Liver (tissue), 9 donors: ENCODE measurements around the gene MRPL27. TPM values are rescaled to one million over a fixed set of nuclear protein-coding genes. Genes with fewer than 3 reads are reported as not detected.

Experiments
- DNase-seq: peaks from one replicate; pipeline ENCODE4 v3.0.0-alpha.2; 2017; ENCODE audit warnings: low spot score
- H3K27ac ChIP-seq, 2 donors: one replicate each; pipeline ENCODE4 v1.7.0; 2013; ENCODE audit warnings: inconsistent platforms in 2 of 2, low read length in 2 of 2, control low read depth in 1 of 2, low read depth in 1 of 2, mild to moderate bottlenecking in 1 of 2
- H3K27me3 ChIP-seq, 4 donors: one replicate each; pipeline versions ENCODE4 v1.6.1 to v1.7.0; 2013; ENCODE audit warnings: low read length in 3 of 4, inconsistent platforms in 1 of 4, mild to moderate bottlenecking in 1 of 4, moderate library complexity in 1 of 4; ENCODE audit not compliant: control insufficient read depth in 4 of 4, insufficient read depth in 4 of 4
- H3K36me3 ChIP-seq, 4 donors: one replicate each; pipeline versions ENCODE4 v1.6.1 to v1.7.0; 2013; ENCODE audit warnings: low read length in 3 of 4, mild to moderate bottlenecking in 3 of 4, low read depth in 1 of 4, moderate library complexity in 1 of 4; ENCODE audit not compliant: control insufficient read depth in 4 of 4, insufficient read depth in 3 of 4
- H3K4me1 ChIP-seq, 4 donors: one replicate each; pipeline versions ENCODE4 v1.6.1 to v1.7.0; 2013; ENCODE audit warnings: low read length in 3 of 4, mild to moderate bottlenecking in 3 of 4, moderate library complexity in 1 of 4; ENCODE audit not compliant: control insufficient read depth in 4 of 4, insufficient read depth in 4 of 4
- H3K4me3 ChIP-seq, 3 donors: one replicate each; pipeline versions ENCODE4 v1.6.1 to v1.7.0; 2013; ENCODE audit warnings: low read length in 3 of 3, control low read depth in 1 of 3, low read depth in 1 of 3, mild to moderate bottlenecking in 1 of 3
- H3K9ac ChIP-seq, 2 donors: one replicate each; pipeline ENCODE4 v1.7.0; 2013; ENCODE audit warnings: low read length in 2 of 2, mild to moderate bottlenecking in 2 of 2, moderate library complexity in 2 of 2, control low read depth in 1 of 2, low read depth in 1 of 2
- H3K9me3 ChIP-seq, 4 donors: one replicate each; pipeline versions ENCODE4 v1.6.1 to v1.7.0; 2013; ENCODE audit warnings: low read length in 3 of 4; ENCODE audit not compliant: control insufficient read depth in 4 of 4
- ATF3 ChIP-seq: IDR thresholded peaks from 2 replicates; pipeline ENCODE4 v1.6.1; 2016; ENCODE audit warnings: antibody characterized with exemption
- EGR1 ChIP-seq, 2 donors: IDR thresholded peaks; 2 replicates each; pipeline ENCODE4 v1.6.1; 2016 to 2018; ENCODE audit warnings: antibody characterized with exemption in 2 of 2, low read depth in 2 of 2
- FOXA2 ChIP-seq: IDR thresholded peaks from 2 replicates; pipeline ENCODE4 v1.6.1; 2016; ENCODE audit warnings: antibody characterized with exemption
- GABPA ChIP-seq, 2 donors: IDR thresholded peaks in 1 of 2; conservative IDR thresholded peaks in 1 of 2; 2 replicates each; pipeline ENCODE4 v1.6.1; 2016; ENCODE audit warnings: antibody characterized with exemption in 2 of 2, mild to moderate bottlenecking in 1 of 2, moderate library complexity in 1 of 2
- HNF4G ChIP-seq: IDR thresholded peaks from 2 replicates; pipeline ENCODE4 v1.6.1; 2016; ENCODE audit warnings: antibody characterized with exemption
- JUND ChIP-seq, 2 donors: IDR thresholded peaks; 2 replicates each; pipeline ENCODE4 v1.6.1; 2016; ENCODE audit warnings: antibody characterized with exemption in 2 of 2
- MAX ChIP-seq: IDR thresholded peaks from 2 replicates; pipeline ENCODE4 v1.6.1; 2016; ENCODE audit warnings: antibody characterized with exemption
- RAD21 ChIP-seq, 2 donors: IDR thresholded peaks; 2 replicates each; pipeline ENCODE4 v1.6.1; 2016; ENCODE audit warnings: antibody characterized with exemption in 2 of 2, mild to moderate bottlenecking in 2 of 2
- SP1 ChIP-seq: IDR thresholded peaks from 2 replicates; pipeline ENCODE4 v1.6.1; 2018; ENCODE audit warnings: antibody characterized with exemption, mild to moderate bottlenecking
- ZBTB33 ChIP-seq: IDR thresholded peaks from 2 replicates; pipeline ENCODE4 v1.6.1; 2016; ENCODE audit warnings: antibody characterized with exemption
- WGBS: extraction: QIAGEN DNeasy Blood & Tissue Kit; methylation state at CpG from one replicate; pipeline ENCODE4 v1.1.7; 2013; 5-methylcytosine and 5-hydroxymethylcytosine counted together
- polyA plus RNA-seq, 2 donors: library from polyadenylated mRNA; stranded (reverse) in 1 of 2; unstranded in 1 of 2; fragments of 200-250 nt in 1 of 2; fragments of >200 nt in 1 of 2; fragmentation: Nextera tagmentation in 1 of 2; extraction: Ambion mirVana in 1 of 2; gene quantifications; one replicate each; pipeline versions ENCODE4 v1.2.1 to v1.2.3, GENCODE V29; 2013 to 2015
- total RNA-seq, 2 donors: library from RNA; depleted of rRNA; stranded (reverse); fragments of >200 nt; gene quantifications; one replicate each; pipeline ENCODE4 v1.2.3, GENCODE V29; 2014
- donor health status: healthy.
- donor health status: healthy.
- donor health status: healthy.
- donor health status: healthy.
- donor health status: healthy.

Gene MRPL27
- total and polyA plus RNA-seq, 4 donors = 25.9 to 87.1 (median 53.5) TPM

- Histone ChIP-seq H3K27ac (no peak overlapping the region), H3K4me1 (peaks cover 0 to 6% (median 3%) of the 10 kb centered on the region in 4 donors), H3K36me3 (peaks cover 0 to 38% (median 15%) of the 10 kb centered on the region in 4 donors), H3K27me3 (no peaks in the 10 kb centered on the region), H3K4me3 (no peak overlapping the region), H3K9me3 (no peaks in the 10 kb centered on the region), H3K9ac (no peak overlapping the region)
- no peak for DNase-seq
- TF ChIP-seq SP1 = peak; percentile 8
- no peak for TF ChIP-seq HNF4G
- 78% methylated on average over 5 of the region's 5 CpGs for WGBS
These were observed 13.8 kb downstream of the MRPL27 start for GRCh38 chr17:50359005-50359699.

GRCh38 chr17:50358177-50358576 is 14.8 kb downstream of the MRPL27 start:
- Histone ChIP-seq H3K4me3 (no peak overlapping the region), H3K27me3 (no peaks in the 10 kb centered on the region), H3K9me3 (no peaks in the 10 kb centered on the region), H3K27ac (no peak overlapping the region), H3K9ac (no peak overlapping the region), H3K36me3 (peaks cover 1 to 41% (median 15%) of the 10 kb centered on the region in 4 donors), H3K4me1 (peaks cover 0 to 6% (median 3%) of the 10 kb centered on the region in 4 donors)
- 97% methylated on average over 17 of the region's 17 CpGs for WGBS
- no peak for TF ChIP-seq ATF3
- TF ChIP-seq ZBTB33 = no peak
- no peak for TF ChIP-seq JUND (IDR thresholded peaks at IDR 0.05)
- no peak for TF ChIP-seq RAD21 (IDR thresholded peaks at IDR 0.05)
- TF ChIP-seq EGR1 (IDR thresholded peaks at IDR 0.05; ENCODE audit: low read depth in 2 of 2) = no peak
- TF ChIP-seq MAX = no peak
- no peak for TF ChIP-seq HNF4G
- no peak for TF ChIP-seq GABPA (IDR thresholded peaks at IDR 0.05 in 1 of 2, conservative IDR thresholded peaks at IDR 0.05 in 1 of 2)
- DNase-seq = no peak

- Histone ChIP-seq H3K9me3 (no peaks in the 10 kb centered on the region), H3K27ac (no peak overlapping the region), H3K27me3 (no peaks in the 10 kb centered on the region), H3K9ac (no peak overlapping the region), H3K4me1 (peaks cover 0 to 6% (median 3%) of the 10 kb centered on the region in 4 donors), H3K4me3 (no peak overlapping the region), H3K36me3 (peaks cover 1 to 41% (median 15%) of the 10 kb centered on the region in 4 donors)
- no peak for TF ChIP-seq HNF4G
- TF ChIP-seq FOXA2 = no peak
- TF ChIP-seq RAD21 (IDR thresholded peaks at IDR 0.05) = no peak
- DNase-seq = no peak
- 96% methylated on average over 12 of the region's 12 CpGs for WGBS
These were observed 16.0 kb downstream of the MRPL27 start for GRCh38 chr17:50356892-50357510.
